IPS-18c (cell line): Measurements from ENCODE around the gene TRIM15.
"Not testable (repeated sequence)": the region's sequence is repeated elsewhere in the genome, so short reads cannot be mapped to it uniquely, and the experiment has no call there.

Experiments used
- H3K4me3 ChIP-seq: 2 replicates; pipeline ENCODE4 v1.7.0; 2013; ENCODE audit warnings: low read depth, mild to moderate bottlenecking, low read length, moderate library complexity; ENCODE audit not compliant: insufficient read depth
- H3K9me3 ChIP-seq: one replicate; pipeline ENCODE4 v1.6.1; 2013; ENCODE audit warnings: mild to moderate bottlenecking, low read length, moderate library complexity; ENCODE audit not compliant: control insufficient read depth, insufficient read depth

Gene TRIM15

GRCh38 chr6:30140240-30140639 lies 23.1 kb upstream of the TRIM15 start:
- not testable (repeated sequence) for H3K9me3 ChIP-seq, H3K4me3 ChIP-seq

GRCh38 chr6:30142665-30143064 lies 20.7 kb upstream of the TRIM15 start:
- Histone ChIP-seq H3K4me3 (no peak overlapping the region), H3K9me3 (no peaks in the 10 kb centered on the region)

GRCh38 chr6:30143780-30144179 lies 19.6 kb upstream of the TRIM15 start:
- H3K9me3 ChIP-seq, result no peaks in the 10 kb centered on the region
- no peak overlapping the region for H3K4me3 ChIP-seq

GRCh38 chr6:30144811-30145210 lies 18.5 kb upstream of the TRIM15 start:
- Histone ChIP-seq H3K4me3 (no peak overlapping the region), H3K9me3 (no peaks in the 10 kb centered on the region)

GRCh38 chr6:30145818-30146217 lies 17.5 kb upstream of the TRIM15 start:
- no peaks in the 10 kb centered on the region for H3K9me3 ChIP-seq
- no peak overlapping the region for H3K4me3 ChIP-seq

GRCh38 chr6:30147096-30147495 lies 16.2 kb upstream of the TRIM15 start:
- Histone ChIP-seq H3K9me3 (no peaks in the 10 kb centered on the region), H3K4me3 (no peak overlapping the region)

- H3K9me3 ChIP-seq, result no peaks in the 10 kb centered on the region
- no peak overlapping the region for H3K4me3 ChIP-seq
Observed at GRCh38 chr6:30149234-30149633, 14.1 kb upstream of the TRIM15 start.

- no peak overlapping the region for H3K4me3 ChIP-seq
Observed at GRCh38 chr6:30149858-30150550, 13.3 kb upstream of the TRIM15 start.

GRCh38 chr6:30150671-30151395 lies 12.5 kb upstream of the TRIM15 start:
- Histone ChIP-seq H3K9me3 (no peaks in the 10 kb centered on the region), H3K4me3 (no peak overlapping the region)

More at GRCh38 chr6:30149858-30150550, 13.3 kb upstream of the TRIM15 start:
- no peaks in the 10 kb centered on the region for H3K9me3 ChIP-seq

- Histone ChIP-seq H3K9me3 (no peaks in the 10 kb centered on the region), H3K4me3 (no peak overlapping the region)
Observed at GRCh38 chr6:30151580-30151979, 11.8 kb upstream of the TRIM15 start.

GRCh38 chr6:30152016-30152673 lies 11.2 kb upstream of the TRIM15 start:
- H3K9me3 ChIP-seq, result no peaks in the 10 kb centered on the region

GRCh38 chr6:30152910-30153610 lies 10.3 kb upstream of the TRIM15 start:
- no peaks in the 10 kb centered on the region for H3K9me3 ChIP-seq
- H3K4me3 ChIP-seq, result no peak overlapping the region

More at GRCh38 chr6:30152016-30152673, 11.2 kb upstream of the TRIM15 start:
- no peak overlapping the region for H3K4me3 ChIP-seq

- Histone ChIP-seq H3K9me3 (no peaks in the 10 kb centered on the region), H3K4me3 (no peak overlapping the region)
Observed at GRCh38 chr6:30154061-30154460, 9.3 kb upstream of the TRIM15 start.

GRCh38 chr6:30154709-30155519 lies 8.4 kb upstream of the TRIM15 start:
- Histone ChIP-seq H3K4me3 (no peak overlapping the region), H3K9me3 (no peaks in the 10 kb centered on the region)

GRCh38 chr6:30155520-30156261 lies 7.7 kb upstream of the TRIM15 start:
- Histone ChIP-seq H3K9me3 (no peaks in the 10 kb centered on the region), H3K4me3 (no peak overlapping the region)

GRCh38 chr6:30156262-30156599 lies 7.1 kb upstream of the TRIM15 start:
- no peaks in the 10 kb centered on the region for H3K9me3 ChIP-seq
- no peak overlapping the region for H3K4me3 ChIP-seq
